AG09309 (cell line): Measurements from ENCODE around the gene PARM1.
"Not testable (repeated sequence)": the region's sequence is repeated elsewhere in the genome, so short reads cannot be mapped to it uniquely, and the experiment has no call there.

Experiments used
- DNase-seq: peaks from one replicate; pipeline ENCODE4 v3.0.0-alpha.2; 2010; ENCODE audit warnings: low read depth
- H3K4me3 ChIP-seq: 2 replicates; pipeline ENCODE4 v1.5.1; 2011; ENCODE audit warnings: mild to moderate bottlenecking, low read depth, low read length, moderate library complexity; ENCODE audit not compliant: control insufficient read depth
- CTCF ChIP-seq: IDR thresholded peaks from 2 replicates; pipeline ENCODE4 v1.5.1; 2011; ENCODE audit warnings: mild to moderate bottlenecking, low read depth, low read length, inconsistent platforms; ENCODE audit not compliant: insufficient read depth, control insufficient read depth; ENCODE audit errors: missing control alignments

Gene PARM1

GRCh38 chr4:74975848-74976824, 43.2 kb downstream of the PARM1 start:
- no peak for TF ChIP-seq CTCF
- no peak for DNase-seq

GRCh38 chr4:74982546-74983252, 49.8 kb downstream of the PARM1 start:
- no peak for TF ChIP-seq CTCF
- H3K4me3 ChIP-seq: no peak overlapping the region
- no peak for DNase-seq

More at GRCh38 chr4:74975848-74976824, 43.2 kb downstream of the PARM1 start:
- H3K4me3 ChIP-seq: no peak overlapping the region

DNA sequence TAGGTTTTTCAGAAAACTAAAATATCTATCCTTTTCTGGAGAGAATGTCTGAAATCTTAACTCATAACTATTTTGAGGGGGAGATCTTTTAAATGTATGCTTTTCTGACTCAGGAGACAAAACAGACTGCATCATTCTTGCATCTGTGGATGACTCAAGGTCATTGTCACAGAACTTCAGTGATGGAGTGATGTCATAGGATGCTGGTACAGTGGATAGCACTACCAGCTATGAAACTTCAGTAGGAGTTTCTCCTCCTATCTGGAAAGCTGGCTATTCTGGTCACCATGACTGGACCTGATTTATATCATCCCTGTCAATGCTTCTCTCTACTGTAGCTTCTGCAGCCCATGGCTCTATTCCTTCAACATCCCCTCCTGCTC, 50.3 kb downstream of the PARM1 start:
- no peak for TF ChIP-seq CTCF
- H3K4me3 ChIP-seq: no peak overlapping the region
- no peak for DNase-seq

DNA sequence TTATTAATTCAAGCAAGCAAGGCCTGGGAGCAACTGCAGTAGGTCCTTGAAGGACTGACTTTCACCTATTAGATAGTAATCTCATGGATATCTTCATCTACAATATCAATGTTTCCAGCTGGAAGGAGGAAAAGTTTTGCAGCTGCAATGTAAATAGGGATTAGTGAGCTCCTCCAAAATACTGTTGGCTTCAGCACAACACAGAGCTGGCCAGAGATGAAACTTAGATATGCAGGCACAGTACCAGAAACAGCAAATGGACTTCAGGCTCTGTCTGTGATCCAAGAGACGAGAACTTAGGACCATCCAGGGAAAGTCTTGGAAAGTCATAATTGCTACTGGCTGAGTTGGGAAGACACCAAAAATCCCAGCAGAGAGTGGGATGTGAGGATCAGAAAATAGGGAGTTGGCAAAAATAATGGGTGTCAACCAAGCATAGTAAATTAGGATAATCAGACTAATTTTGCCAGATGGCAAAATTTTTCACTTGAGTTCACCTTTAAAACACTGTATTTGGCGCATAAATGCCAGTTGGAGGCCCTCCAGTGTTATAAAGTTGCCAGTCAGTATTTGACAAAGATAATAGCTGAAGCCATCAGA, 57.5 kb downstream of the PARM1 start:
- no peak overlapping the region for H3K4me3 ChIP-seq
- no peak for DNase-seq
- no peak for TF ChIP-seq CTCF

GRCh38 chr4:74994436-74994835, 61.5 kb downstream of the PARM1 start:
- not testable (repeated sequence) for DNase-seq, H3K4me3 ChIP-seq

GRCh38 chr4:74996996-74997395, 64.1 kb downstream of the PARM1 start:
- no peak overlapping the region for H3K4me3 ChIP-seq
- TF ChIP-seq CTCF: no peak
- DNase-seq: no peak

- H3K4me3 ChIP-seq: no peak overlapping the region
- DNase-seq: no peak
- TF ChIP-seq CTCF: no peak
Observed at GRCh38 chr4:74997948-74998729, 65.2 kb downstream of the PARM1 start.
